ENCODE data around the gene FBN3.

DNA sequence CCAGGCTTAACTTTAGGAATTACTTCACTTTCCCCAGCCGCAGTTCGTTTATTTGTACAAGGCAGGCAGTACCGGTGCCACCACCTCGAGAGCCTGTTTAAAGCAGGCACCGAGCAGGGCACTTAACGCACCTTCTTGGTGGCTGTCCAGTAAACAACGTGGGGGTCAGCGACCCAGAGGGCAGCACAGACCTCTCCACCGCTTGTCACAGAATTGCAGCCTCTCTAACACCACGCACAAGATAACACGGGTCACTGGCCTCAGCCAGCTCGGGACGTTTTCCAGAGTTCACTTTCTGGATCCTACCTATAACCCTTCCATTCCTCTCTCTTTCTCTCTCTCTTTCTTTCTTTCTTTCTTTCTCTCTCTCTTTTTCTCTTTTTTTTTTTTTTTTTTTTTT, 127.1 kb downstream of the FBN3 start:
- TF ChIP-seq, protein P1, sequence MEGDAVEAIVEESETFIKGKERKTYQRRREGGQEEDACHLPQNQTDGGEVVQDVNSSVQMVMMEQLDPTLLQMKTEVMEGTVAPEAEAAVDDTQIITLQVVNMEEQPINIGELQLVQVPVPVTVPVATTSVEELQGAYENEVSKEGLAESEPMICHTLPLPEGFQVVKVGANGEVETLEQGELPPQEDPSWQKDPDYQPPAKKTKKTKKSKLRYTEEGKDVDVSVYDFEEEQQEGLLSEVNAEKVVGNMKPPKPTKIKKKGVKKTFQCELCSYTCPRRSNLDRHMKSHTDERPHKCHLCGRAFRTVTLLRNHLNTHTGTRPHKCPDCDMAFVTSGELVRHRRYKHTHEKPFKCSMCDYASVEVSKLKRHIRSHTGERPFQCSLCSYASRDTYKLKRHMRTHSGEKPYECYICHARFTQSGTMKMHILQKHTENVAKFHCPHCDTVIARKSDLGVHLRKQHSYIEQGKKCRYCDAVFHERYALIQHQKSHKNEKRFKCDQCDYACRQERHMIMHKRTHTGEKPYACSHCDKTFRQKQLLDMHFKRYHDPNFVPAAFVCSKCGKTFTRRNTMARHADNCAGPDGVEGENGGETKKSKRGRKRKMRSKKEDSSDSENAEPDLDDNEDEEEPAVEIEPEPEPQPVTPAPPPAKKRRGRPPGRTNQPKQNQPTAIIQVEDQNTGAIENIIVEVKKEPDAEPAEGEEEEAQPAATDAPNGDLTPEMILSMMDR (IDR thresholded peaks at IDR 0.05 in 4 of 5, conservative IDR thresholded peaks at IDR 0.05 in 1 of 5) = no peak
- no peak for TF ChIP-seq POLR2A (IDR thresholded peaks at IDR 0.05)

Measured in gastrocnemius medialis (tissue), 4 donors.